IMR-90 (cell line): ENCODE results near the gene MDM1. TPM values are rescaled to one million over a fixed set of nuclear protein-coding genes. Genes with fewer than 3 reads are reported as not detected.

Experiments used
- ATAC-seq: fragments of 200-7000 bp; cut with Tn5 transposase; 2 replicates; pipeline ENCODE4 v1.9.1; 2020; ENCODE audit warnings: low read depth, mild to moderate bottlenecking, moderate library complexity
- BruUV-seq: library from RNA; stranded (reverse); fragments of 400-500 nt; replicated peaks from 2 replicates; lab custom pipeline; 2021; lab: Mats Ljungman, UMichigan
- CTCF ChIA-PET: fragments of 300-600 bp; formaldehyde crosslinking; extraction: SDS; loops from one replicate; lab custom pipeline; 2021; ENCODE audit warnings: antibody characterized with exemption; lab: Yijun Ruan, JAX
- POLR2A ChIA-PET: fragments of 300-600 bp; sonication (Branson Sonifier 250); formaldehyde crosslinking; loops from one replicate; lab custom pipeline; 2022; ENCODE audit warnings: antibody characterized with exemption; ENCODE audit not compliant: unreplicated experiment; lab: Charles Lee
- DNase-seq: peaks from one replicate; pipeline ENCODE4 v3.0.0; 2013
- H2AFZ ChIP-seq: replicated peaks from 2 replicates; pipeline ENCODE3; 2013; ENCODE audit warnings: low read length, mild to moderate bottlenecking; ENCODE audit not compliant: poor library complexity
- H2AK5ac ChIP-seq: 2 replicates; pipeline ENCODE4 v1.6.1; 2013; ENCODE audit warnings: low read depth, low read length, inconsistent platforms
- H2AK9ac ChIP-seq: replicated peaks from 2 replicates; pipeline ENCODE3; 2013; ENCODE audit warnings: mild to moderate bottlenecking, low read depth, low read length, moderate library complexity; ENCODE audit not compliant: poor library complexity
- H2BK120ac ChIP-seq: 2 replicates; pipeline ENCODE4 v1.6.1; 2013; ENCODE audit warnings: low read depth, low read length, inconsistent platforms
- H2BK15ac ChIP-seq: 3 replicates; pipeline ENCODE4 v1.6.1; 2013; ENCODE audit warnings: low read depth, low read length, inconsistent platforms
- H2BK20ac ChIP-seq: 2 replicates; pipeline ENCODE4 v1.6.1; 2013; ENCODE audit warnings: low read depth, mild to moderate bottlenecking, inconsistent platforms, low read length, moderate library complexity
- H2BK5ac ChIP-seq: 2 replicates; pipeline ENCODE4 v1.6.1; 2013; ENCODE audit warnings: mild to moderate bottlenecking, low read depth, low read length, inconsistent platforms; ENCODE audit not compliant: poor library complexity, severe bottlenecking
- H3K14ac ChIP-seq: replicated peaks from 2 replicates; pipeline ENCODE4 v1.6.1; 2013; ENCODE audit warnings: low read depth, low read length, inconsistent platforms
- H3K18ac ChIP-seq: 2 replicates; pipeline ENCODE4 v1.6.1; 2013; ENCODE audit warnings: low read depth, low read length, control low read depth
- H3K23ac ChIP-seq: 2 replicates; pipeline ENCODE4 v1.6.1; 2013; ENCODE audit warnings: low read depth, low read length, inconsistent platforms
- H3K27ac ChIP-seq: 2 replicates; pipeline ENCODE4 v1.5.1; 2013; ENCODE audit warnings: mild to moderate bottlenecking, control low read depth, low read length; ENCODE audit not compliant: insufficient read depth
- H3K27me3 ChIP-seq: 2 replicates; pipeline ENCODE4 v1.6.1; 2013; ENCODE audit warnings: low read length; ENCODE audit not compliant: control insufficient read depth, insufficient read depth
- H3K36me3 ChIP-seq: 2 replicates; pipeline ENCODE4 v1.6.1; 2013; ENCODE audit warnings: low read length, mixed read lengths; ENCODE audit not compliant: control insufficient read depth, insufficient read depth
- H3K4ac ChIP-seq: 2 replicates; pipeline ENCODE4 v1.6.1; 2013; ENCODE audit warnings: low read depth, low read length, inconsistent platforms
- H3K4me1 ChIP-seq: 2 replicates; pipeline ENCODE4 v1.6.1; 2013; ENCODE audit warnings: low read length, mixed read lengths; ENCODE audit not compliant: control insufficient read depth, insufficient read depth
- H3K4me2 ChIP-seq: 2 replicates; pipeline ENCODE4 v1.6.1; 2013; ENCODE audit warnings: low read depth, mild to moderate bottlenecking, control low read depth, low read length, moderate library complexity
- H3K4me3 ChIP-seq: 2 replicates; pipeline ENCODE4 v1.5.1; 2013; ENCODE audit warnings: low read depth, mild to moderate bottlenecking, control low read depth, low read length, moderate library complexity; ENCODE audit not compliant: insufficient read depth
- H3K56ac ChIP-seq: 2 replicates; pipeline ENCODE4 v1.6.1; 2013; ENCODE audit warnings: low read length, inconsistent platforms; ENCODE audit not compliant: insufficient read depth; ENCODE audit errors: extremely low read depth
- H3K79me1 ChIP-seq, 2 experiments: 2 replicates each; pipeline ENCODE4 v1.6.1; 2013; ENCODE audit warnings: low read length in 2 of 2, inconsistent platforms in 1 of 2, low read depth in 1 of 2
- H3K9ac ChIP-seq: 2 replicates; pipeline ENCODE4 v1.6.1; 2013; ENCODE audit warnings: low read depth, low read length, control low read depth
- H3K9me1 ChIP-seq: 2 replicates; pipeline ENCODE4 v1.6.1; 2013; ENCODE audit warnings: low read length, inconsistent platforms; ENCODE audit not compliant: insufficient read depth
- H3K9me3 ChIP-seq: 2 replicates; pipeline ENCODE4 v1.6.1; 2013; ENCODE audit warnings: low read length; ENCODE audit not compliant: control insufficient read depth, insufficient read depth
- H4K20me1 ChIP-seq: 2 replicates; pipeline ENCODE4 v1.6.1; 2013; ENCODE audit warnings: low read length, inconsistent platforms; ENCODE audit not compliant: insufficient read depth
- H4K5ac ChIP-seq: 2 replicates; pipeline ENCODE4 v1.6.1; 2013; ENCODE audit warnings: mild to moderate bottlenecking, low read depth, low read length, control low read depth
- H4K8ac ChIP-seq, 2 experiments: 2 replicates each; pipeline ENCODE4 v1.6.1; 2013; ENCODE audit warnings: low read depth in 2 of 2, low read length in 2 of 2, control low read depth in 1 of 2, inconsistent platforms in 1 of 2
- H4K91ac ChIP-seq: 2 replicates; pipeline ENCODE4 v1.6.1; 2013; ENCODE audit warnings: low read depth, low read length, inconsistent platforms; ENCODE audit not compliant: insufficient read depth
- CEBPB ChIP-seq: IDR thresholded peaks from 2 replicates; pipeline ENCODE4 v1.6.1; 2012; ENCODE audit warnings: low read depth, low read length, improper control_type of control experiment
- CHD1 ChIP-seq: IDR thresholded peaks from 2 replicates; pipeline ENCODE4 v1.6.1; 2012; ENCODE audit warnings: low read depth, low read length, improper control_type of control experiment
- POLR2A ChIP-seq: IDR thresholded peaks from 2 replicates; pipeline ENCODE4 v1.6.1; 2012; ENCODE audit warnings: mild to moderate bottlenecking, low read depth, low read length
- RCOR1 ChIP-seq: IDR thresholded peaks from 2 replicates; pipeline ENCODE4 v1.6.1; 2012; ENCODE audit warnings: mild to moderate bottlenecking, low read length, improper control_type of control experiment; ENCODE audit not compliant: insufficient replicate concordance
- RFX5 ChIP-seq: IDR thresholded peaks from 2 replicates; pipeline ENCODE4 v1.8.0; 2012; ENCODE audit warnings: low read depth, mild to moderate bottlenecking, low read length, moderate library complexity
- WGBS, 2 experiments: methylation state at CpG; one replicate each; pipeline versions ENCODE4 v1.1.5 to v1.1.7; 2013; ENCODE audit warnings: missing lambda C conversion rate in 2 of 2; ENCODE audit not compliant: insufficient read length in 1 of 2; ENCODE audit errors: extremely low coverage in 2 of 2; 5-methylcytosine and 5-hydroxymethylcytosine counted together
- dilution Hi-C: fragments of 300-500 bp; cut with HindIII; formaldehyde crosslinking; loops from one replicate; pipeline ENCODE4 v1.14.3; 2018; ENCODE audit warnings: low sequenced_read_pairs; ENCODE audit not compliant: unreplicated experiment
- in situ Hi-C: fragments of 300-500 bp; cut with MboI; formaldehyde crosslinking; loops from 3 replicates; pipeline ENCODE4 v1.14.3; 2019; ENCODE audit warnings: low sequenced_read_pairs, inconsistent platforms, mixed read lengths
- intact Hi-C: fragments of 100-400 bp; cut with micrococcal nuclease; formaldehyde crosslinking; loops from 2 replicates; pipeline ENCODE4 v1.10.0; 2022
- polyA plus RNA-seq, 3 experiments: library from polyadenylated mRNA; depleted of rRNA; stranded (reverse); fragments of >200 nt; gene quantifications; 2 replicates each; pipeline ENCODE4 v1.2.3, GENCODE V29; 2012; ENCODE audit warnings: low replicate concordance in 1 of 3
- total RNA-seq: library from RNA; depleted of rRNA; stranded (reverse); fragments of >200 nt; gene quantifications from 2 replicates; pipeline ENCODE4 v1.2.3, GENCODE V29; 2012
- TF ChIP-seq, protein P1 (sequence below): fragments of 150-350 bp; IDR thresholded peaks from 2 replicates; pipeline ENCODE4 v1.6.1; 2016; ENCODE audit warnings: low read depth, mild to moderate bottlenecking, low read length, moderate library complexity, borderline replicate concordance

Gene MDM1
- total and polyA plus RNA-seq, 2 of the 4 experiments (the other 2 are of a cell fraction), result 5.6 to 5.7 TPM

DNA sequence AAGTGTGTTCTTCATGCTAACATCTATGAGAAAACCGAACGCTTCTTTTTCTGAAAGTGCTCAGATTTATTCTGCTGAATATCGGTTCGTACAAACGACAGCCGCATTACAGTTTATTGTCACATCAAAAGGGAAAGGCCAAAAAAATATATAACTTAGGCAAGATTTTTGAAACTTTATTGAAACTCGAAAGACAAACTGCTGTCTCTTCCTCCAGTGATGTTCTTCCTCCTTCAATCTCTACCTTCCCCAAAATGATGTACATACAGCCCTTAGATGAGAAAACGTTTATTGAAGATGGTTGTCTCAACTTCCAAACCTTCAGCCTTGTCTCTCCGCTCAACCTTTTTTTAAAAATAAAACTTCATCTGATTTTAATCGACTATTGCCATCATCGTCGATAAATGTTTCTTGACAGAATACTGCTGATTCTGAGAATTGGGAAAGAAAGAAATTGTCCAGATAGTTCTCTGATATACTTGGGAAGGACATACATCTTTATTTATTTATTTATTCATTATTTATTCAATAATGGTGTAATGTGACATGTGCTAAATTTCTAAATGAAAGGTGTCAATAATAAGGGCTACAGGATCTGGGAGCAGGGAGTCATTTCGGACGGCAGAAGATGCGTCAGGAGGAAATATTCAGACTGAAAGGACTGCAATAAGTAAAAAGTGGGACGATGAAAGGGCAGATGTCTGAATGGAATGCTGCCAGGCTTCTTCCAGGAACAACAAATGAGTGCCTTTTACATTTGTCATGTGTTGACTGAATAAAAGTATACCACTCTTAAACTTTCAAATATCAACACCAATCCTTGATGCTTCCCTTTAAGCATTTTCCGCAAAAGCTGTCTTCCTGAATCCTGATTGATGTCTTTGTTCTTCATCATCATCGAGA, 817 bp upstream of the MDM1 start (continued):
- TF ChIP-seq, protein P1, sequence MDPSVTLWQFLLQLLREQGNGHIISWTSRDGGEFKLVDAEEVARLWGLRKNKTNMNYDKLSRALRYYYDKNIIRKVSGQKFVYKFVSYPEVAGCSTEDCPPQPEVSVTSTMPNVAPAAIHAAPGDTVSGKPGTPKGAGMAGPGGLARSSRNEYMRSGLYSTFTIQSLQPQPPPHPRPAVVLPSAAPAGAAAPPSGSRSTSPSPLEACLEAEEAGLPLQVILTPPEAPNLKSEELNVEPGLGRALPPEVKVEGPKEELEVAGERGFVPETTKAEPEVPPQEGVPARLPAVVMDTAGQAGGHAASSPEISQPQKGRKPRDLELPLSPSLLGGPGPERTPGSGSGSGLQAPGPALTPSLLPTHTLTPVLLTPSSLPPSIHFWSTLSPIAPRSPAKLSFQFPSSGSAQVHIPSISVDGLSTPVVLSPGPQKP, result no peak
- TF ChIP-seq POLR2A, result no peak
- no peak for TF ChIP-seq CHD1

DNA sequence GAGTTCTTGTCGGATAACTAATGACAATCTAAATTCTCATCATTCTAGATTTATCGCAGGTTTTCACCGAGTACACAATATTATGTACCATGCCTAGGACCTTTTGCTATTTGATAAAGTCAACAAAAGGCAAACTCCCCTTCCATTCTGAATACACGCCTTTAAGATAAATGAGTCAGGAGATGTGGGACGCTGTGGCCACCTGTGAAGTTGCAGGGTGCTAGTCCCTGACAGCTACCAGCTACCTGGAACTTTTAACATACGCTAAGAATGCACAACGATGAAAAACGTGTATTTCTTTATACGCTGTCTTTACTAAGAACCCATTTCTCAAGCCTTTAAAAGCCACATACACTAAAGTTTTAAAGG, 678 bp downstream of the MDM1 start:
- Histone ChIP-seq H3K27me3 (no peaks in the 10 kb centered on the region; the same call in 1 of the 2 replicates), H2BK15ac (no peak overlapping the region), H3K9ac (peak overlapping the region; percentile 80; the same call in 1 of the 2 replicates), H2AFZ (peak overlapping the region; percentile 98), H2AK5ac (no peak overlapping the region), H4K8ac (0 out of 4 replicates have a peak overlapping the region, but pooled peaks of 1 of the 2 experiments have one; percentile 70), H4K20me1 (no peaks in the 10 kb centered on the region), H2BK20ac (no peak overlapping the region), H4K5ac (no peak overlapping the region; the same call in 1 of the 2 replicates), H3K23ac (peak overlapping the region; percentile 89), H3K36me3 (peaks cover 2% of the 10 kb centered on the region; the same call in 1 of the 2 replicates), H2BK5ac (no peak overlapping the region), H3K27ac (no peak overlapping the region), H2AK9ac (no peak overlapping the region), H3K4me1 (peaks cover 2% of the 10 kb centered on the region; the same call in 1 of the 2 replicates), H3K4ac (no peak overlapping the region), H3K4me3 (peak overlapping the region; percentile 81), H3K14ac (peak overlapping the region; percentile 50; the same call in 1 of the 2 replicates), H3K4me2 (peak overlapping the region; percentile 95), H3K56ac (peak overlapping the region; percentile 46; the same call in 1 of the 2 replicates), H3K79me1 (peaks cover 7 to 13% of the 10 kb centered on the region in 2 experiments), H3K18ac (no peak overlapping the region), H3K9me3 (no peaks in the 10 kb centered on the region), H2BK120ac (no peak overlapping the region), H4K91ac (no peak overlapping the region), H3K9me1 (no peaks in the 10 kb centered on the region)
- no peak for ATAC-seq
- intact Hi-C loops (no loop called here), dilution Hi-C loops (no loop called here), in situ Hi-C loops (no loop called here)
- no CpG with 5 or more reads among the region's 9 CpGs for WGBS, 2 experiments
- ChIA-PET CTCF (interaction anchor here (0.6 to 1.6 kb wide), 3 partner anchors 11 to 108 kb away, joined by 3 to 4 read pairs (median 4); no protein-coding TSS in a partner anchor), POLR2A (no interaction called here)
- TF ChIP-seq CEBPB, result no peak
- no peak for TF ChIP-seq RFX5
- no peak for TF ChIP-seq RCOR1
- no peak for DNase-seq
- BruUV-seq, result no TSS peak
